ENCODE measurements around the gene MCM8. TPM values are rescaled to one million over a fixed set of nuclear protein-coding genes. Genes with fewer than 3 reads are reported as not detected.

The MCM8 gene
- total and polyA plus RNA-seq, 2 donors (not counting 1 experiment from before 2014, with no cell fraction given), result 4.4 to 13.8 TPM

DNA sequence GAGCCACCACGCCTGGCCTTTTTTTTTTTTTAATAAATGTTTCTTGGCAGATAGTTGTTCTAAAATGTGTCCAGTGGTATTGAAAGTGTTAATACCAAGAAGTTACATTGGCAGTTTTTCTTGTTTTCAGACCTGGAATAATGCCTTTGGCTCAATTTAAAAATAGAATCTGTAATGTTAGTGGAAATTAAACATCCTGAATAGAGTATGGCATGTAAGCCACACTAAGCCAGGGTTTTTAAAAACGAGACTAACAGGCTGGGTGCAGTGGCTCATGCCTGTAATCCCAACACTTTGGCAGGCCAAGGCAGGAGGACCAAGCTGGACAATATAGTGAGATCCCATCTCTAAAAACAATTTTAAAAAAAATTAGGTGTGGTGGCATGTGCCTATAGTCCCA lies 25.3 kb downstream of the MCM8 start:
- CTCF ChIA-PET, result no interaction called here
- Histone ChIP-seq H4K20me1 (ENCODE audit: control insufficient read depth, insufficient read depth, low read length, poor library complexity, severe bottlenecking) (no peaks in the 10 kb centered on the region), H2AFZ (ENCODE audit: insufficient read depth, low read depth, low read length, poor library complexity, severe bottlenecking) (no peak overlapping the region), H3K27ac (ENCODE audit: low read length in 2 of 2) (no peak overlapping the region), H3K36me3 (replicated peaks in 1 of 2; ENCODE audit: control extremely low read depth in 1 of 2, control insufficient read depth in 1 of 2, extremely low read depth in 1 of 2, insufficient read depth in 2 of 2, low read length in 1 of 2) (peaks cover under 1 to 41% of the 10 kb centered on the region in 2 experiments), H3K4me3 (ENCODE audit: control extremely low read depth in 1 of 5, extremely low read depth in 1 of 5, insufficient read depth in 1 of 5, low read depth in 2 of 5, low read length in 4 of 5) (no peak overlapping the region), H3K27me3 (replicated peaks in 1 of 4; ENCODE audit: control extremely low read depth in 1 of 4, control insufficient read depth in 3 of 4, insufficient read depth in 4 of 4, low read length in 3 of 4) (no peaks in the 10 kb centered on the region), H3K4me2 (replicated peaks; ENCODE audit: low read depth, low read length, poor library complexity, severe bottlenecking) (no peak overlapping the region), H3K79me2 (ENCODE audit: control insufficient read depth, insufficient read depth, low read length) (no peaks in the 10 kb centered on the region), H3K9me3 (ENCODE audit: control extremely low read depth in 1 of 3, control insufficient read depth in 2 of 3, insufficient read depth in 1 of 3, low read length in 2 of 3) (no peaks in the 10 kb centered on the region), H3K9ac (ENCODE audit: low read length) (no peak overlapping the region), H3K4me1 (ENCODE audit: control insufficient read depth in 2 of 2, insufficient read depth in 2 of 2, low read length in 2 of 2) (no peaks in the 10 kb centered on the region)
- Mint-ChIP-seq H3K4me1 (no peaks in the 10 kb centered on the region), H3K27ac (no peak overlapping the region), H3K4me3 (no peak overlapping the region), H3K27me3 (no peaks in the 10 kb centered on the region), H3K9me3 (ENCODE audit: insufficient read depth) (no peaks in the 10 kb centered on the region)
- 100% methylated on average over 1 of the region's 2 CpGs for WGBS (ENCODE audit: insufficient coverage)
- POLR2A ChIA-PET, result no interaction called here
- ATAC-seq (ENCODE audit: low read depth) (no peak), DNase-seq (no peak)
- TF ChIP-seq, protein P1, sequence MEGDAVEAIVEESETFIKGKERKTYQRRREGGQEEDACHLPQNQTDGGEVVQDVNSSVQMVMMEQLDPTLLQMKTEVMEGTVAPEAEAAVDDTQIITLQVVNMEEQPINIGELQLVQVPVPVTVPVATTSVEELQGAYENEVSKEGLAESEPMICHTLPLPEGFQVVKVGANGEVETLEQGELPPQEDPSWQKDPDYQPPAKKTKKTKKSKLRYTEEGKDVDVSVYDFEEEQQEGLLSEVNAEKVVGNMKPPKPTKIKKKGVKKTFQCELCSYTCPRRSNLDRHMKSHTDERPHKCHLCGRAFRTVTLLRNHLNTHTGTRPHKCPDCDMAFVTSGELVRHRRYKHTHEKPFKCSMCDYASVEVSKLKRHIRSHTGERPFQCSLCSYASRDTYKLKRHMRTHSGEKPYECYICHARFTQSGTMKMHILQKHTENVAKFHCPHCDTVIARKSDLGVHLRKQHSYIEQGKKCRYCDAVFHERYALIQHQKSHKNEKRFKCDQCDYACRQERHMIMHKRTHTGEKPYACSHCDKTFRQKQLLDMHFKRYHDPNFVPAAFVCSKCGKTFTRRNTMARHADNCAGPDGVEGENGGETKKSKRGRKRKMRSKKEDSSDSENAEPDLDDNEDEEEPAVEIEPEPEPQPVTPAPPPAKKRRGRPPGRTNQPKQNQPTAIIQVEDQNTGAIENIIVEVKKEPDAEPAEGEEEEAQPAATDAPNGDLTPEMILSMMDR (IDR thresholded peaks at IDR 0.05), result no peak
- no peak for TF ChIP-seq EZH2 (IDR thresholded peaks at IDR 0.05; ENCODE audit: borderline replicate concordance, insufficient read depth, low read depth, low read length, poor library complexity, severe bottlenecking)
- intact Hi-C loops (cut with micrococcal nuclease), result no loop called here

DNA sequence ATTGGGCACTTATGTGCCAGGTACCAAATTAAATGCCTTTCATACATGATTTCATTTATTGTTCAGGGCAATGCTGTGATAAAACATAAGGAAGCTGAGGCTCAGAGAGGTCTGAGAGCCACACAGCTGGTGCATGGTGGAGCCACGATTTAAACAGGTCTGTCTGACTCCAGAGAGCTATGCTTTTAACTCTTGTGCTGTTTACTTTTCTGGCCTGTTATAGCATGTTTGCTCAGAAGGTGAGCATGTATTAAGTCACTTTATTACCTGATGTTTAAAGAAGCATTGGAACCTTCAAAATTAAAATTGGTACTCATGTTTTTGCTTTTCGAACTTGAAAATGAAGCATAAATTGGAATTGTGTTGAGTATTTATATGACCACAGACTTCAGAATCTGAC lies 26.8 kb downstream of the MCM8 start:
- no peak overlapping the region for H3K27ac Mint-ChIP-seq
- POLR2A ChIA-PET, result no interaction called here
- Histone ChIP-seq H3K9ac (ENCODE audit: low read length) (no peak overlapping the region), H3K4me1 (ENCODE audit: control insufficient read depth in 2 of 2, insufficient read depth in 2 of 2, low read length in 2 of 2) (no peaks in the 10 kb centered on the region), H3K36me3 (replicated peaks in 1 of 2; ENCODE audit: control extremely low read depth in 1 of 2, control insufficient read depth in 1 of 2, extremely low read depth in 1 of 2, insufficient read depth in 2 of 2, low read length in 1 of 2) (peaks cover 2 to 43% of the 10 kb centered on the region in 2 experiments), H4K20me1 (ENCODE audit: control insufficient read depth, insufficient read depth, low read length, poor library complexity, severe bottlenecking) (no peaks in the 10 kb centered on the region), H3K4me3 (ENCODE audit: control extremely low read depth in 1 of 5, extremely low read depth in 1 of 5, insufficient read depth in 1 of 5, low read depth in 2 of 5, low read length in 4 of 5) (no peak overlapping the region), H3K27ac (ENCODE audit: low read length in 2 of 2) (no peak overlapping the region), H3K4me2 (replicated peaks; ENCODE audit: low read depth, low read length, poor library complexity, severe bottlenecking) (no peak overlapping the region), H3K79me2 (ENCODE audit: control insufficient read depth, insufficient read depth, low read length) (no peaks in the 10 kb centered on the region), H2AFZ (ENCODE audit: insufficient read depth, low read depth, low read length, poor library complexity, severe bottlenecking) (no peak overlapping the region), H3K27me3 (replicated peaks in 1 of 4; ENCODE audit: control extremely low read depth in 1 of 4, control insufficient read depth in 3 of 4, insufficient read depth in 4 of 4, low read length in 3 of 4) (no peaks in the 10 kb centered on the region), H3K9me3 (ENCODE audit: control extremely low read depth in 1 of 3, control insufficient read depth in 2 of 3, insufficient read depth in 1 of 3, low read length in 2 of 3) (no peaks in the 10 kb centered on the region)
- no peaks in the 10 kb centered on the region for H3K27me3 Mint-ChIP-seq
- TF ChIP-seq EZH2 (IDR thresholded peaks at IDR 0.05; ENCODE audit: borderline replicate concordance, insufficient read depth, low read depth, low read length, poor library complexity, severe bottlenecking), result no peak
- TF ChIP-seq, protein P1 (IDR thresholded peaks at IDR 0.05), result no peak
- DNase-seq (no peak), ATAC-seq (ENCODE audit: low read depth) (no peak)
- H3K9me3 Mint-ChIP-seq (ENCODE audit: insufficient read depth), result no peaks in the 10 kb centered on the region
- intact Hi-C loops (cut with micrococcal nuclease), result no loop called here
- WGBS (ENCODE audit: insufficient coverage), result 100% methylated on average over 1 of the region's 2 CpGs
- H3K4me3 Mint-ChIP-seq, result no peak overlapping the region
- CTCF ChIA-PET, result interaction anchor here (1.2 kb wide), 1 partner anchor 189 kb away, joined by 3 read pairs; no protein-coding TSS in a partner anchor
- no peaks in the 10 kb centered on the region for H3K4me1 Mint-ChIP-seq
